ENCODE results near the gene EIF4ENIF1. TPM values are rescaled to one million over a fixed set of nuclear protein-coding genes. Genes with fewer than 3 reads are reported as not detected.

EIF4ENIF1 gene
- total RNA-seq, 2 experiments from 2014 or later = 9.4 to 10.6 TPM

GRCh38 chr22:31474743-31475142, 14.9 kb downstream of the EIF4ENIF1 start:
- H3K27ac Mint-ChIP-seq = no peak overlapping the region
- Histone ChIP-seq H3K27me3 (ENCODE audit: control insufficient read depth in 1 of 2, insufficient read depth in 2 of 2, low read length in 2 of 2) (no peaks in the 10 kb centered on the region), H3K9me3 (ENCODE audit: control insufficient read depth in 1 of 2, insufficient read depth in 1 of 2, low read length in 2 of 2) (no peaks in the 10 kb centered on the region), H3K27ac (ENCODE audit: low read depth in 1 of 2, low read length in 2 of 2) (no peak overlapping the region), H3K36me3 (ENCODE audit: insufficient read depth, low read length) (peaks cover 29% of the 10 kb centered on the region), H3K4me1 (ENCODE audit: insufficient read depth, low read length) (no peaks in the 10 kb centered on the region), H3K4me3 (ENCODE audit: low read length) (no peak overlapping the region)
- no peak for DNase-seq
- intact Hi-C loops (cut with DNase I, micrococcal nuclease) = no loop called here
- POLR2A ChIA-PET = no interaction called here
- CTCF ChIA-PET = no interaction called here
- ATAC-seq (ENCODE audit: poor library complexity) = no peak
- H3K36me3 Mint-ChIP-seq (ENCODE audit: low read depth) = peaks cover 64% of the 10 kb centered on the region
- TF ChIP-seq CTCF (IDR thresholded peaks at IDR 0.05) = no peak
- H3K4me3 Mint-ChIP-seq = no peak overlapping the region
- no peaks in the 10 kb centered on the region for H3K9me3 Mint-ChIP-seq
- H3K4me1 Mint-ChIP-seq (ENCODE audit: low read depth) = peaks cover 30% of the 10 kb centered on the region
- H3K27me3 Mint-ChIP-seq = no peaks in the 10 kb centered on the region

- no peaks in the 10 kb centered on the region for H3K27me3 ChIP-seq (ENCODE audit: control insufficient read depth in 1 of 2, insufficient read depth in 2 of 2, low read length in 2 of 2)
- Mint-ChIP-seq H3K27me3 (no peaks in the 10 kb centered on the region), H3K36me3 (ENCODE audit: low read depth) (peaks cover 84% of the 10 kb centered on the region), H3K9me3 (no peaks in the 10 kb centered on the region), H3K4me3 (no peak overlapping the region), H3K27ac (no peak overlapping the region), H3K4me1 (ENCODE audit: low read depth) (no peaks in the 10 kb centered on the region)
- no peaks in the 10 kb centered on the region for H3K4me1 ChIP-seq (ENCODE audit: insufficient read depth, low read length)
- ATAC-seq (ENCODE audit: poor library complexity) (no peak), DNase-seq (no peak)
- no peak for TF ChIP-seq CTCF (IDR thresholded peaks at IDR 0.05)
- H3K4me3 ChIP-seq (ENCODE audit: low read length) = no peak overlapping the region
- H3K9me3 ChIP-seq (ENCODE audit: control insufficient read depth in 1 of 2, insufficient read depth in 1 of 2, low read length in 2 of 2) = no peaks in the 10 kb centered on the region
- CTCF ChIA-PET = interaction anchor here (0.7 kb wide), 1 partner anchor 187 kb away, joined by 3 read pairs; no protein-coding TSS in a partner anchor
- peaks cover 44% of the 10 kb centered on the region for H3K36me3 ChIP-seq (ENCODE audit: insufficient read depth, low read length)
- H3K27ac ChIP-seq (ENCODE audit: low read depth in 1 of 2, low read length in 2 of 2) = no peak overlapping the region
- intact Hi-C loops (cut with DNase I, micrococcal nuclease) = no loop called here
- POLR2A ChIA-PET = no interaction called here
Measured at GRCh38 chr22:31465307-31465706, 24.3 kb downstream of the EIF4ENIF1 start.

GRCh38 chr22:31461699-31462098, 27.9 kb downstream of the EIF4ENIF1 start:
- Histone ChIP-seq H3K4me1 (ENCODE audit: insufficient read depth, low read length) (no peaks in the 10 kb centered on the region), H3K9me3 (ENCODE audit: control insufficient read depth in 1 of 2, insufficient read depth in 1 of 2, low read length in 2 of 2) (no peaks in the 10 kb centered on the region), H3K27ac (ENCODE audit: low read depth in 1 of 2, low read length in 2 of 2) (no peak overlapping the region), H3K4me3 (ENCODE audit: low read length) (no peak overlapping the region), H3K27me3 (ENCODE audit: control insufficient read depth in 1 of 2, insufficient read depth in 2 of 2, low read length in 2 of 2) (no peaks in the 10 kb centered on the region), H3K36me3 (ENCODE audit: insufficient read depth, low read length) (peaks cover 58% of the 10 kb centered on the region)
- H3K36me3 Mint-ChIP-seq (ENCODE audit: low read depth) = peaks cover 90% of the 10 kb centered on the region
- intact Hi-C loops (cut with DNase I, micrococcal nuclease) = no loop called here
- no peak overlapping the region for H3K4me3 Mint-ChIP-seq
- no peaks in the 10 kb centered on the region for H3K4me1 Mint-ChIP-seq (ENCODE audit: low read depth)
- H3K27ac Mint-ChIP-seq = no peak overlapping the region
- DNase-seq = no peak
- no peak for TF ChIP-seq CTCF (IDR thresholded peaks at IDR 0.05)
- POLR2A ChIA-PET = no interaction called here
- no peaks in the 10 kb centered on the region for H3K27me3 Mint-ChIP-seq
- ATAC-seq (ENCODE audit: poor library complexity) = no peak
- no peaks in the 10 kb centered on the region for H3K9me3 Mint-ChIP-seq
- CTCF ChIA-PET = no interaction called here
